ENCODE measurements around the gene RSAD2. TPM values are rescaled to one million over a fixed set of nuclear protein-coding genes. Genes with fewer than 3 reads are reported as not detected.

The RSAD2 gene
- total and polyA plus RNA-seq, 9 of the 15 experiments (the other 6 are each of a cell fraction or from before 2014, with no cell fraction given) = 0.15 to 1.4 (median 0.28) TPM

DNA sequence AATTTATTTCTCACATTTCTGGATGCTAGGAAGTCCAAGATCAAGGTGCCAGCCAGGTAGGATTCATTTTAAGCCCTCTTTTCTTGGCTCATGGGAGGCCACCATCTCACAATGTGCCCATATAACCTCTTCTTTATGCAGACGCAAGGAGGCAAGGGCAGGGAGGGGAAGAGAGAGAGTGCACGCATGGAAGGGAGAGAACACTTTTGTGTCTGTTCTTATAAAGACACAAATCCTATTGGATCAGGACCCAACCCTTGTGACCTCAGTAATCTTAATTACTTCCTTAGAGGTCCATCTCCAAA is 44.3 kb upstream of the RSAD2 start:
- no peaks in the 10 kb centered on the region for H3K27me3 ChIP-seq (ENCODE audit: control insufficient read depth in 2 of 2, insufficient read depth in 2 of 2, low read length in 2 of 2)
- ATAC-seq = no peak
- H3K4me2 ChIP-seq (ENCODE audit: insufficient read depth, low read length) = no peak overlapping the region
- H3K4me3 ChIP-seq = no peak overlapping the region
- no peaks in the 10 kb centered on the region for H4K20me1 ChIP-seq (replicated peaks; ENCODE audit: control insufficient read depth, insufficient read depth, low read length)
- FAIRE-seq = no peak
- no TSS peak for BruUV-seq (replicated peaks)
- no peak overlapping the region for H2AFZ ChIP-seq (ENCODE audit: low read depth, low read length)
- DNase-seq (ENCODE audit: extremely low read depth in 1 of 4, low spot score in 3 of 4) = no peak
- H3K9me1 ChIP-seq (ENCODE audit: control insufficient read depth, insufficient read depth, low read length) = no peaks in the 10 kb centered on the region
- no peaks in the 10 kb centered on the region for H3K36me3 ChIP-seq (ENCODE audit: control insufficient read depth, insufficient read depth, low read length)
- intact Hi-C loops (cut with micrococcal nuclease) = no loop called here
- H3K79me2 ChIP-seq (ENCODE audit: control insufficient read depth, insufficient read depth, low read length) = no peaks in the 10 kb centered on the region
- no peak overlapping the region for H3K27ac ChIP-seq (ENCODE audit: extremely low read depth, low read depth, low read length)
- TF ChIP-seq CBX3 (IDR thresholded peaks at IDR 0.05; ENCODE audit: borderline replicate concordance in 1 of 2, low read length in 2 of 2) = no peak
- no peak for TF ChIP-seq SNRNP70 (optimal IDR thresholded peaks at IDR 0.05; ENCODE audit: low read depth, low read length)
- TF ChIP-seq SAFB2 (IDR thresholded peaks at IDR 0.05; ENCODE audit: borderline replicate concordance, low read depth, low read length, severe bottlenecking) = no peak
- TF ChIP-seq ZFP30 (CRISPR knock-in tag; IDR thresholded peaks at IDR 0.05; ENCODE audit: borderline replicate concordance) = no peak
- no peak for TF ChIP-seq XRCC3 (IDR thresholded peaks at IDR 0.05)
- no peak for TF ChIP-seq ZSCAN29 (IDR thresholded peaks at IDR 0.05)
- no peak for TF ChIP-seq TCFL5 (CRISPR knock-in tag; conservative IDR thresholded peaks at IDR 0.05)
- ChIA-PET POLR2A (interaction anchor here (0.7 kb wide), 1 partner anchor 50 kb away, joined by 3 read pairs; no protein-coding TSS in a partner anchor), CTCF (ENCODE audit: low intra/inter-chr PET ratio) (no interaction called here)
- in situ Hi-C loops (cut with MboI) = loop anchor here (25.0 kb wide), 1 partner anchor 179 kb away; no protein-coding TSS in a partner anchor
- peaks cover 4% of the 10 kb centered on the region for H3K9me3 ChIP-seq (replicated peaks; ENCODE audit: control insufficient read depth, insufficient read depth, low read depth, low read length)
- WGBS (ENCODE audit: insufficient coverage, low coverage, missing lambda C conversion rate) = 100% methylated on average over 1 of the region's 2 CpGs
- H3K9ac ChIP-seq (ENCODE audit: insufficient read depth in 1 of 2, low read depth in 2 of 2, low read length in 2 of 2) = no peak overlapping the region
- H3K4me1 ChIP-seq (replicated peaks in 1 of 2; ENCODE audit: control insufficient read depth in 2 of 2, insufficient read depth in 2 of 2, low read length in 2 of 2) = peaks cover 0 to 6% of the 10 kb centered on the region in 2 experiments; a peak in 1 of 5 replicates

DNA sequence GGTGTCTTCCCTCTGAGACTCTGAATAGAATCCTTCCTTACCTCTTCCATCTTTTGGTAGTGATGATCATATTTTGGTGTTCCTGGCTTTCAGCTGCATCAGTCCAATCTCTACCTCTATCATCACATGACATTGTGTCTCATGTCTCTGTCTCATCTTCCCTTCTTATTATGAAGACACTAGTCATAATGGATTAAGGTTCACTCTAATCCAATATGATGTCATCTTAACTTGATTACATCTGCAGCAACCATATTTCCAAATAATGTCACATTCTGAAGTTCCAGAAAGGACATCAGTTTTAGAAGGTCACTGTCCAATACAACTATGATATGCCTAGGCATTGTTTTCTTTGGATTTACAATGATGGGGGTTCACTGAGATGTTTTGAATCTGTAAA is 43.4 kb upstream of the RSAD2 start:
- FAIRE-seq (no peak), DNase-seq (ENCODE audit: extremely low read depth in 1 of 4, low spot score in 3 of 4) (no peak), ATAC-seq (no peak)
- BruUV-seq (replicated peaks) = no TSS peak
- intact Hi-C loops (cut with micrococcal nuclease) (no loop called here), in situ Hi-C loops (cut with MboI) (loop anchor here (25.0 kb wide), 1 partner anchor 178 kb away; no protein-coding TSS in a partner anchor)
- H3K27me3 ChIP-seq (ENCODE audit: control insufficient read depth in 2 of 2, insufficient read depth in 2 of 2, low read length in 2 of 2) = no peaks in the 10 kb centered on the region
- H3K9me1 ChIP-seq (ENCODE audit: control insufficient read depth, insufficient read depth, low read length) = no peaks in the 10 kb centered on the region
- no peak overlapping the region for H3K9ac ChIP-seq (ENCODE audit: insufficient read depth in 1 of 2, low read depth in 2 of 2, low read length in 2 of 2)
- no peaks in the 10 kb centered on the region for H3K36me3 ChIP-seq (ENCODE audit: control insufficient read depth, insufficient read depth, low read length)
- no peaks in the 10 kb centered on the region for H4K20me1 ChIP-seq (replicated peaks; ENCODE audit: control insufficient read depth, insufficient read depth, low read length)
- H3K79me2 ChIP-seq (ENCODE audit: control insufficient read depth, insufficient read depth, low read length) = no peaks in the 10 kb centered on the region
- H3K27ac ChIP-seq (ENCODE audit: extremely low read depth, low read depth, low read length) = no peak overlapping the region
- ChIA-PET CTCF (ENCODE audit: low intra/inter-chr PET ratio) (no interaction called here), POLR2A (no interaction called here)
- no peak overlapping the region for H3K4me3 ChIP-seq
- H2AFZ ChIP-seq (ENCODE audit: low read depth, low read length) = no peak overlapping the region
- H3K9me3 ChIP-seq (replicated peaks; ENCODE audit: control insufficient read depth, insufficient read depth, low read depth, low read length) = peaks cover 4% of the 10 kb centered on the region
- peaks cover 0 to 6% of the 10 kb centered on the region in 2 experiments; a peak in 1 of 5 replicates for H3K4me1 ChIP-seq (replicated peaks in 1 of 2; ENCODE audit: control insufficient read depth in 2 of 2, insufficient read depth in 2 of 2, low read length in 2 of 2)
- H3K4me2 ChIP-seq (ENCODE audit: insufficient read depth, low read length) = no peak overlapping the region
- TF ChIP-seq, protein P1, sequence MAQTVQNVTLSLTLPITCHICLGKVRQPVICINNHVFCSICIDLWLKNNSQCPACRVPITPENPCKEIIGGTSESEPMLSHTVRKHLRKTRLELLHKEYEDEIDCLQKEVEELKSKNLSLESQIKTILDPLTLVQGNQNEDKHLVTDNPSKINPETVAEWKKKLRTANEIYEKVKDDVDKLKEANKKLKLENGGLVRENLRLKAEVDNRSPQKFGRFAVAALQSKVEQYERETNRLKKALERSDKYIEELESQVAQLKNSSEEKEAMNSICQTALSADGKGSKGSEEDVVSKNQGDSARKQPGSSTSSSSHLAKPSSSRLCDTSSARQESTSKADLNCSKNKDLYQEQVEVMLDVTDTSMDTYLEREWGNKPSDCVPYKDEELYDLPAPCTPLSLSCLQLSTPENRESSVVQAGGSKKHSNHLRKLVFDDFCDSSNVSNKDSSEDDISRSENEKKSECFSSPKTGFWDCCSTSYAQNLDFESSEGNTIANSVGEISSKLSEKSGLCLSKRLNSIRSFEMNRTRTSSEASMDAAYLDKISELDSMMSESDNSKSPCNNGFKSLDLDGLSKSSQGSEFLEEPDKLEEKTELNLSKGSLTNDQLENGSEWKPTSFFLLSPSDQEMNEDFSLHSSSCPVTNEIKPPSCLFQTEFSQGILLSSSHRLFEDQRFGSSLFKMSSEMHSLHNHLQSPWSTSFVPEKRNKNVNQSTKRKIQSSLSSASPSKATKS (CRISPR knock-in tag; IDR thresholded peaks at IDR 0.05) = no peak
